SH-SY5Y (cell line): ENCODE measurements around the gene DCBLD1.

Source experiments
- GATA2 ChIP-seq: IDR thresholded peaks from 2 replicates; pipeline ENCODE4 v1.6.1; 2011; ENCODE audit warnings: mild to moderate bottlenecking, low read depth, low read length
- GATA3 ChIP-seq: IDR thresholded peaks from 2 replicates; pipeline ENCODE4 v1.6.1; 2011; ENCODE audit warnings: low read depth, mild to moderate bottlenecking, low read length, moderate library complexity

DNA sequence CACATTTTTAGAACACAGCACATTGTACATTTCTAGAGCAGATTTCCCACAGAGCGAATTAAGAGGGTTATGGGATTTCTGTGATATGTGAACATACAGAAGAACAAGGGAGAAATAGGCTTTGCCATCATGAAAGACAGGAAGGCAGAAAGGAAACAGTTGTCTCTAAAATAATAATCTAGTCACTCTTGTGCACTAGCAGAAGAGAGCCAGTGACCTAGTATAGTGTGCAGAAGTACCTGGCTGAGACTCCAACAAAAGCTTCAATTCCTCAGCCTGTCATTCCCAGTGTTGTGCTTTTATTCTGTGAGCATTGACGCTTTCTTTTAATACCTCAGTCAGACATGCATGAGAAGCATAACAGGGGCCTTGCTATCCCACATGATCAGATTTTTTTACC is 17.8 kb upstream of the DCBLD1 start:
- TF ChIP-seq GATA2 (no peak), GATA3 (no peak)
